ENCODE results near the gene PAH. TPM values are rescaled to one million over a fixed set of nuclear protein-coding genes. Genes with fewer than 3 reads are reported as not detected.

PAH gene
- total RNA-seq, 1 donor from 2014 or later = not detected

DNA sequence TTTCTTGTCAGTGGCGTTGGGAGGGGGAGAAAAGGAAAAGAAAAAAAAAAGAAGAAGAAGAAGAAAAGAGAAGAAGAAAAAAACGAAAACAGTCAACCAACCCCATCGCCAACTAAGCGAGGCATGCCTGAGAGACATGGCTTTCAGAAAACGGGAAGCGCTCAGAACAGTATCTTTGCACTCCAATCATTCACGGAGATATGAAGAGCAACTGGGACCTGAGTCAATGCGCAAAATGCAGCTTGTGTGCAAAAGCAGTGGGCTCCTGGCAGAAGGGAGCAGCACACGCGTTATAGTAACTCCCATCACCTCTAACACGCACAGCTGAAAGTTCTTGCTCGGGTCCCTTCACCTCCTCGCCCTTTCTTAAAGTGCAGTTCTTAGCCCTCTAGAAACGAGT lies 42.3 kb upstream of the PAH start:
- intact Hi-C loops (cut with DNase I) = no loop called here
- H3K27me3 ChIP-seq = no peaks in the 10 kb centered on the region

DNA sequence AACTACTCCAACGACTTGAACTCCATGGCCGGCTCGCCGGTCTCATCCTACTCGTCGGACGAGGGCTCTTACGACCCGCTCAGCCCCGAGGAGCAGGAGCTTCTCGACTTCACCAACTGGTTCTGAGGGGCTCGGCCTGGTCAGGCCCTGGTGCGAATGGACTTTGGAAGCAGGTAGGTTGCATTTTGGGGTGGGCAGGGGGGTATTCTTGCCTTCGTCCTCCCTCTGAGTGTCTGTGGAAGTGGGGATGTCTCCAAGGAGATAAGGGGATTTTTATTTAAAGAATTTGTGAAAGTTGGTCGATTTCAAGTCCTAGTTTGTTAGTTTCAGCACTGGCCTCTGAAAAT lies 41.8 kb upstream of the PAH start:
- intact Hi-C loops (cut with DNase I) = no loop called here
- no peaks in the 10 kb centered on the region for H3K27me3 ChIP-seq

More for the DNA sequence above, 42.3 kb upstream of the PAH start:
- TF ChIP-seq, protein P1, sequence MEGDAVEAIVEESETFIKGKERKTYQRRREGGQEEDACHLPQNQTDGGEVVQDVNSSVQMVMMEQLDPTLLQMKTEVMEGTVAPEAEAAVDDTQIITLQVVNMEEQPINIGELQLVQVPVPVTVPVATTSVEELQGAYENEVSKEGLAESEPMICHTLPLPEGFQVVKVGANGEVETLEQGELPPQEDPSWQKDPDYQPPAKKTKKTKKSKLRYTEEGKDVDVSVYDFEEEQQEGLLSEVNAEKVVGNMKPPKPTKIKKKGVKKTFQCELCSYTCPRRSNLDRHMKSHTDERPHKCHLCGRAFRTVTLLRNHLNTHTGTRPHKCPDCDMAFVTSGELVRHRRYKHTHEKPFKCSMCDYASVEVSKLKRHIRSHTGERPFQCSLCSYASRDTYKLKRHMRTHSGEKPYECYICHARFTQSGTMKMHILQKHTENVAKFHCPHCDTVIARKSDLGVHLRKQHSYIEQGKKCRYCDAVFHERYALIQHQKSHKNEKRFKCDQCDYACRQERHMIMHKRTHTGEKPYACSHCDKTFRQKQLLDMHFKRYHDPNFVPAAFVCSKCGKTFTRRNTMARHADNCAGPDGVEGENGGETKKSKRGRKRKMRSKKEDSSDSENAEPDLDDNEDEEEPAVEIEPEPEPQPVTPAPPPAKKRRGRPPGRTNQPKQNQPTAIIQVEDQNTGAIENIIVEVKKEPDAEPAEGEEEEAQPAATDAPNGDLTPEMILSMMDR (IDR thresholded peaks at IDR 0.05) = no peak
- TF ChIP-seq POLR2A (IDR thresholded peaks at IDR 0.05) (no peak), POLR2AphosphoS5 (IDR thresholded peaks at IDR 0.05; ENCODE audit: insufficient read depth in 1 of 2, low read depth in 1 of 2) (no peak)
- H3K9me3 ChIP-seq = no peaks in the 10 kb centered on the region
- H3K27ac ChIP-seq = no peak overlapping the region
- no peaks in the 10 kb centered on the region for H3K36me3 ChIP-seq
- DNase-seq (ENCODE audit: extremely low spot score in 2 of 2) = no peak
- H3K4me3 ChIP-seq = no peak overlapping the region
- H3K4me1 ChIP-seq = peaks cover 24% of the 10 kb centered on the region

DNA sequence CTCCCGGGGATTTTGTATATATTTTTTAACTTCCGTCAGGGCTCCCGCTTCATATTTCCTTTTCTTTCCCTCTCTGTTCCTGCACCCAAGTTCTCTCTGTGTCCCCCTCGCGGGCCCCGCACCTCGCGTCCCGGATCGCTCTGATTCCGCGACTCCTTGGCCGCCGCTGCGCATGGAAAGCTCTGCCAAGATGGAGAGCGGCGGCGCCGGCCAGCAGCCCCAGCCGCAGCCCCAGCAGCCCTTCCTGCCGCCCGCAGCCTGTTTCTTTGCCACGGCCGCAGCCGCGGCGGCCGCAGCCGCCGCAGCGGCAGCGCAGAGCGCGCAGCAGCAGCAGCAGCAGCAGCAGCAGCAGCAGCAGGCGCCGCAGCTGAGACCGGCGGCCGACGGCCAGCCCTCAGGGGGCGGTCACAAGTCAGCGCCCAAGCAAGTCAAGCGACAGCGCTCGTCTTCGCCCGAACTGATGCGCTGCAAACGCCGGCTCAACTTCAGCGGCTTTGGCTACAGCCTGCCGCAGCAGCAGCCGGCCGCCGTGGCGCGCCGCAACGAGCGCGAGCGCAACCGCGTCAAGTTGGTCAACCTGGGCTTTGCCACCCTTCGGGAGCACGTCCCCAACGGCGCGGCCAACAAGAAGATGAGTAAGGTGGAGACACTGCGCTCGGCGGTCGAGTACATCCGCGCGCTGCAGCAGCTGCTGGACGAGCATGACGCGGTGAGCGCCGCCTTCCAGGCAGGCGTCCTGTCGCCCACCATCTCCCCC lies 41.2 kb upstream of the PAH start:
- Histone ChIP-seq H3K4me1 (peaks cover 24% of the 10 kb centered on the region), H3K9me3 (no peaks in the 10 kb centered on the region), H3K4me3 (peak overlapping the region; percentile 43 to 47), H3K27me3 (no peaks in the 10 kb centered on the region), H3K27ac (no peak overlapping the region), H3K36me3 (no peaks in the 10 kb centered on the region)
- DNase-seq (ENCODE audit: extremely low spot score in 2 of 2) = no peak
- TF ChIP-seq POLR2AphosphoS5 (IDR thresholded peaks at IDR 0.05; ENCODE audit: insufficient read depth in 1 of 2, low read depth in 1 of 2) (no peak), POLR2A (IDR thresholded peaks at IDR 0.05) (no peak)
- TF ChIP-seq, protein P1 (IDR thresholded peaks at IDR 0.05) = no peak
- intact Hi-C loops (cut with DNase I) = no loop called here

More for the DNA sequence above, 41.8 kb upstream of the PAH start:
- Histone ChIP-seq H3K9me3 (no peaks in the 10 kb centered on the region), H3K4me1 (peaks cover 24% of the 10 kb centered on the region), H3K4me3 (peak overlapping the region; percentile 43 to 47), H3K36me3 (no peaks in the 10 kb centered on the region), H3K27ac (no peak overlapping the region)
- TF ChIP-seq POLR2AphosphoS5 (IDR thresholded peaks at IDR 0.05; ENCODE audit: insufficient read depth in 1 of 2, low read depth in 1 of 2) = no peak
- TF ChIP-seq, protein P1 (IDR thresholded peaks at IDR 0.05) = no peak
- TF ChIP-seq POLR2A (IDR thresholded peaks at IDR 0.05) = no peak
- no peak for DNase-seq (ENCODE audit: extremely low spot score in 2 of 2)

DNA sequence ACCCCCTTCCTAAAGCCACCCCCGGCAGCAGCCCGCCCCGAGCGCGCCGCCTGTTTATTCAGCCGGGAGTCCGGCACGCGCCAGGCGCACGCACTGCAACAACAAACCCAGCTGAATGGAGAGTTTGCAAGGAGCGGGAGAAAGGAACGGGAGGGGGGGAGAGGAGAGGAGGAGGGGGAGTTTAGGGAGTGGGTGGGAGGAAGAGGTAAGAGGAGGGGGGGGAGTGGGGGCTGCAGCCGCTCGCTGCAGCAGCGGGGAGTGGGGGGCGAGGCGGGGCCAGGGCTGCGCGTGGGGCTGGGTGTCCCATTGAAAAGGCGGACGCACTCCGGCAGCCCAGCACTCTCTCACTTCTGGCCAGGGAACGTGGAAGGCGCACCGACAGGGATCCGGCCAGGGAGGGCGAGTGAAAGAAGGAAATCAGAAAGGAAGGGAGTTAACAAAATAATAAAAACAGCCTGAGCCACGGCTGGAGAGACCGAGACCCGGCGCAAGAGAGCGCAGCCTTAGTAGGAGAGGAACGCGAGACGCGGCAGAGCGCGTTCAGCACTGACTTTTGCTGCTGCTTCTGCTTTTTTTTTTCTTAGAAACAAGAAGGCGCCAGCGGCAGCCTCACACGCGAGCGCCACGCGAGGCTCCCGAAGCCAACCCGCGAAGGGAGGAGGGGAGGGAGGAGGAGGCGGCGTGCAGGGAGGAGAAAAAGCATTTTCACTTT lies 40.5 kb upstream of the PAH start, which contains the start of gene ASCL1:
Gene ASCL1, plus strand, starts transcription at position 336 of the 712 bp plus-strand sequence. CDS start 571 bp downstream, outside the sequence.
- intact Hi-C loops (cut with DNase I) = no loop called here
- H3K36me3 ChIP-seq = no peaks in the 10 kb centered on the region
- peaks cover 24% of the 10 kb centered on the region for H3K4me1 ChIP-seq
- H3K4me3 ChIP-seq = peak within 1 kb of the TSS; percentile 43 to 47
- H3K27me3 ChIP-seq = no peaks in the 10 kb centered on the region
- no peak within 1 kb of the TSS for H3K27ac ChIP-seq
- no peaks in the 10 kb centered on the region for H3K9me3 ChIP-seq
- TF ChIP-seq POLR2A (IDR thresholded peaks at IDR 0.05) (no peak), POLR2AphosphoS5 (IDR thresholded peaks at IDR 0.05; ENCODE audit: insufficient read depth in 1 of 2, low read depth in 1 of 2) (no peak)
- TF ChIP-seq, protein P1 (IDR thresholded peaks at IDR 0.05) = no peak
- no peak for DNase-seq (ENCODE audit: extremely low spot score in 2 of 2)
